Ishikawa (cell line): Measurements from ENCODE around the gene PROK2.

Source experiments
- CEBPB ChIP-seq: IDR thresholded peaks from 2 replicates; pipeline ENCODE4 v1.6.1; 2012
- CREB1 ChIP-seq: IDR thresholded peaks from 2 replicates; pipeline ENCODE4 v1.6.1; 2012; ENCODE audit warnings: low read depth
- EGR1 ChIP-seq: IDR thresholded peaks from 2 replicates; pipeline ENCODE4 v1.6.1; 2012
- EP300 ChIP-seq: IDR thresholded peaks from 2 replicates; pipeline ENCODE4 v1.6.1; 2012; ENCODE audit warnings: borderline replicate concordance
- FOXM1 ChIP-seq: IDR thresholded peaks from 2 replicates; pipeline ENCODE4 v1.6.1; 2012; ENCODE audit warnings: low read depth, borderline replicate concordance
- NFIC ChIP-seq: IDR thresholded peaks from 2 replicates; pipeline ENCODE4 v1.6.1; 2012
- RAD21 ChIP-seq: IDR thresholded peaks from 2 replicates; pipeline ENCODE4 v1.6.1; 2012; ENCODE audit warnings: low read depth
- TAF1 ChIP-seq: IDR thresholded peaks from 2 replicates; pipeline ENCODE4 v1.6.1; 2012; ENCODE audit warnings: low read depth, mild to moderate bottlenecking
- TCF12 ChIP-seq: IDR thresholded peaks from 2 replicates; pipeline ENCODE4 v1.6.1; 2012; ENCODE audit warnings: low read depth
- TEAD4 ChIP-seq: IDR thresholded peaks from 2 replicates; pipeline ENCODE4 v1.6.1; 2012
- YY1 ChIP-seq: IDR thresholded peaks from 2 replicates; pipeline ENCODE4 v1.6.1; 2012; ENCODE audit warnings: low read depth
- ZBTB7A ChIP-seq: IDR thresholded peaks from 2 replicates; pipeline ENCODE4 v1.6.1; 2012; ENCODE audit warnings: low read depth
- TF ChIP-seq, protein P1 (sequence below): IDR thresholded peaks from 2 replicates; pipeline ENCODE4 v1.6.1; 2012
- TF ChIP-seq, protein P2 (sequence below): IDR thresholded peaks from 2 replicates; pipeline ENCODE4 v1.6.1; 2012; ENCODE audit warnings: low read depth, mild to moderate bottlenecking
- TF ChIP-seq, protein P3 (sequence below): IDR thresholded peaks from 2 replicates; pipeline ENCODE4 v1.6.1; 2012

The PROK2 gene

DNA sequence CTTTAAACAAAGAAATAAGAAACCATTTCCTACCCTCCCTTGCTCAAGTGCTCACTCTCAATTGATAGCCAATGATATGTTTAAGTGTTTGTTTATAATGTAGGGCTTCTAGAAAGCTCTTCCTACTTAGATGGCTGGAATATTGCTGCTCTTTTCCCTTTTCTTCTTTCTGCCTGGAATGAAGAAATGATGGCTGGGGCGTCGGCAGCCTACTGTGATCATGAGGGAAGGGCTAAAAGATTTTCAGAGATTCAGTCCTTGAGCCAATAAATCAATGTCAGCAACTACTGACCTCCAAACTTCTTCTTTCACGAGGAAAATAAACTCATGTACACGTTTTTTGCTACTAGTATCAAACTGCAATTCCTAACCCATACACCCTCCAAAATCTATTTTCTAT, 33.3 kb downstream of the PROK2 start:
- TF ChIP-seq TCF12 (no peak), ZBTB7A (no peak), YY1 (no peak), EP300 (no peak), NFIC (no peak), EGR1 (no peak), TEAD4 (no peak), RAD21 (no peak), TAF1 (no peak), CEBPB (no peak), CREB1 (no peak), FOXM1 (no peak)
- TF ChIP-seq, protein P1, sequence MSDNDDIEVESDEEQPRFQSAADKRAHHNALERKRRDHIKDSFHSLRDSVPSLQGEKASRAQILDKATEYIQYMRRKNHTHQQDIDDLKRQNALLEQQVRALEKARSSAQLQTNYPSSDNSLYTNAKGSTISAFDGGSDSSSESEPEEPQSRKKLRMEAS = no peak
- TF ChIP-seq, protein P2, sequence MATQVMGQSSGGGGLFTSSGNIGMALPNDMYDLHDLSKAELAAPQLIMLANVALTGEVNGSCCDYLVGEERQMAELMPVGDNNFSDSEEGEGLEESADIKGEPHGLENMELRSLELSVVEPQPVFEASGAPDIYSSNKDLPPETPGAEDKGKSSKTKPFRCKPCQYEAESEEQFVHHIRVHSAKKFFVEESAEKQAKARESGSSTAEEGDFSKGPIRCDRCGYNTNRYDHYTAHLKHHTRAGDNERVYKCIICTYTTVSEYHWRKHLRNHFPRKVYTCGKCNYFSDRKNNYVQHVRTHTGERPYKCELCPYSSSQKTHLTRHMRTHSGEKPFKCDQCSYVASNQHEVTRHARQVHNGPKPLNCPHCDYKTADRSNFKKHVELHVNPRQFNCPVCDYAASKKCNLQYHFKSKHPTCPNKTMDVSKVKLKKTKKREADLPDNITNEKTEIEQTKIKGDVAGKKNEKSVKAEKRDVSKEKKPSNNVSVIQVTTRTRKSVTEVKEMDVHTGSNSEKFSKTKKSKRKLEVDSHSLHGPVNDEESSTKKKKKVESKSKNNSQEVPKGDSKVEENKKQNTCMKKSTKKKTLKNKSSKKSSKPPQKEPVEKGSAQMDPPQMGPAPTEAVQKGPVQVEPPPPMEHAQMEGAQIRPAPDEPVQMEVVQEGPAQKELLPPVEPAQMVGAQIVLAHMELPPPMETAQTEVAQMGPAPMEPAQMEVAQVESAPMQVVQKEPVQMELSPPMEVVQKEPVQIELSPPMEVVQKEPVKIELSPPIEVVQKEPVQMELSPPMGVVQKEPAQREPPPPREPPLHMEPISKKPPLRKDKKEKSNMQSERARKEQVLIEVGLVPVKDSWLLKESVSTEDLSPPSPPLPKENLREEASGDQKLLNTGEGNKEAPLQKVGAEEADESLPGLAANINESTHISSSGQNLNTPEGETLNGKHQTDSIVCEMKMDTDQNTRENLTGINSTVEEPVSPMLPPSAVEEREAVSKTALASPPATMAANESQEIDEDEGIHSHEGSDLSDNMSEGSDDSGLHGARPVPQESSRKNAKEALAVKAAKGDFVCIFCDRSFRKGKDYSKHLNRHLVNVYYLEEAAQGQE = no peak
- TF ChIP-seq, protein P3, sequence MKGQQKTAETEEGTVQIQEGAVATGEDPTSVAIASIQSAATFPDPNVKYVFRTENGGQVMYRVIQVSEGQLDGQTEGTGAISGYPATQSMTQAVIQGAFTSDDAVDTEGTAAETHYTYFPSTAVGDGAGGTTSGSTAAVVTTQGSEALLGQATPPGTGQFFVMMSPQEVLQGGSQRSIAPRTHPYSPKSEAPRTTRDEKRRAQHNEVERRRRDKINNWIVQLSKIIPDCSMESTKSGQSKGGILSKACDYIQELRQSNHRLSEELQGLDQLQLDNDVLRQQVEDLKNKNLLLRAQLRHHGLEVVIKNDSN = no peak

DNA sequence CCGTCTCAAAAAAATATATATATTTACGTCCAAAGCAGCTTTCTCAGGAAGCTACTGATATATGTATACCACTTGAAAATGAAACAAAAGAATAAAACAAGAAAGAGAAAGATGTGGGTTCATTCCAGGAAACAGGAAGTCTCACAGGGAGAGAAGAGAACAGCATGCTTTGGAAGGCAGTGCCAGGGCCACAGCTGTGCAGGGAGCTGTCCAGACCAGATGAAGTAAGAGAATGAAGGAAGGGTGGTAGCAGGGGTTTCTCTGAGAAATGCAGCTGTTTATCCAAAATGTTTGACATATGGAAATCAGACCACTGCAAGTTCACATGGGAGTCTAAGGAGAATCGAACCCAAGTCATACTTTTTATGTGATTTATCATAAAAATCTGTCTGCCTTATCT, 40.2 kb downstream of the PROK2 start:
- TF ChIP-seq, protein P2 = peak; percentile 32; the same call in 1 of the 2 replicates
- no peak for TF ChIP-seq FOXM1

DNA sequence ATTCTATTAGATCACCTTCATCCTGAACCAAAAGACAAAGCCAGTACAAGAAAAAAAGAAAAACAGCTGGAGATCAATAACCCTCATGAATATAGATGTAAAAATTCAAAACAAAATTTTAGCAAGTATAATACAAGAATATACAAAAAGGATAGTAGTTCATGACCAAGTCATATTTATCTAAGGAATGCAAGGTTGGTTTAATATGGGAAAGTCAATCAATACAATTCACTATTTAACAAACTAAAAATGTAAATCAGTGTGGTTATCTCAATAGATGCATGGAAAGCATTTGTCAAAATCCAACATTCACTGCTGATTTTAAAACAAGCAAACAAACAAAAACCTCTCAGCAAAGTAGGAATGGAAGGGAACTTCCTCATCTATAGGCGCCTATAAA, 42.3 kb downstream of the PROK2 start:
- TF ChIP-seq, protein P1 = no peak
- TF ChIP-seq TAF1 = no peak
- no peak for TF ChIP-seq RAD21
- TF ChIP-seq NFIC = no peak
- TF ChIP-seq, protein P2 = no peak
- no peak for TF ChIP-seq TEAD4

DNA sequence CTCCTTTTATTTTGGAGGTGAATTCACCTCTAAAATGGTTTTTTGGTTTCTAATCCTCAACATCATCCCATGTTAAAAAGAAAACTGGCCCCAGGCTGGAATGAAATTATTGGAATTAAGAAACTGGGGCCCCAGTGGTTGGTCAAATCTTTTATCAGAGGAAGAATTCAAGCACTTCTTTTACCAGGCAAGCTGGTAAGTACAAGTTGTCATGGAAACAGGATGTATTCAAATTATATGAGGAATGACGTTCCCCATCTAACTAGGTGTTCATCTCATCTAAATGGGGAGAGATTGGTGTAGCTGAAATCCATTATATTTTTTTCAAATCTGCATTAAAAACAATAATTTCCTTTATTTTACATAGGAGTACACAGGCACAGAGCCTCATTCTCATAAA, 50.1 kb downstream of the PROK2 start:
- TF ChIP-seq ZBTB7A (no peak), CEBPB (no peak), TEAD4 (no peak), EGR1 (no peak), CREB1 (no peak), NFIC (no peak), TCF12 (no peak), TAF1 (no peak), EP300 (no peak), FOXM1 (no peak), YY1 (no peak), RAD21 (no peak)
- TF ChIP-seq, protein P1 = no peak
- TF ChIP-seq, protein P3 = no peak
- TF ChIP-seq, protein P2 = no peak
